ENCODE results near the gene DCHS1. TPM values are rescaled to one million over a fixed set of nuclear protein-coding genes. Genes with fewer than 3 reads are reported as not detected.

The DCHS1 gene
- total and polyA plus RNA-seq, 2 experiments from 2014 or later: 8.0 to 15.2 TPM

DNA sequence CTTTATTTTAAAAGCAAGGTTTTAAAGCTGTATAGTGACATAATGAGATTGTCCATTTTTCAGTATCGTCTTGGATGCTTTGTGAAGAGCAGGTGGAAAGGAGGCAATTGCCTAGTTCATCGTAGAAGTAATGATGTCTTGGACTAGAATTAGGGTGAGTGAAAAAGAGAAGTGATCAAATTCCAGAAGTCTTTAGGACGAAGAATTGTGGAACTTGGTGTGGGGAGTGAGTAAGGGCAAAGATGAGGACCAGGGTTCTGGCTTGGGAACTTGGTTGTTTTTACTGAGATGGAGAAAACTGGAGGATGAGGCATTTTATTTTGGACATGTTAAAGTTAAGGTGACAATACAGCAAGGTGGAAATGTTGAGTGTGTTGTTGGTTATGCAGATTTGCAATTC lies 50.8 kb downstream of the DCHS1 start:
- Histone ChIP-seq H3K9me3 (ENCODE audit: low read depth) (no peaks in the 10 kb centered on the region), H3K79me2 (peaks cover 82% of the 10 kb centered on the region), H3K4me1 (ENCODE audit: insufficient read depth) (peaks cover 39% of the 10 kb centered on the region), H3K9me2 (replicated peaks; ENCODE audit: insufficient read depth) (no peaks in the 10 kb centered on the region), H3K4me2 (peak overlapping the region; percentile 87), H4K20me1 (ENCODE audit: insufficient read depth, poor library complexity, severe bottlenecking) (no peaks in the 10 kb centered on the region), H3K27me3 (no peaks in the 10 kb centered on the region), H3K27ac (peak overlapping the region; percentile 98), H3K4me3 (peak overlapping the region; percentile 80), H3K36me3 (replicated peaks; ENCODE audit: insufficient read depth, low read depth) (no peaks in the 10 kb centered on the region), H2AFZ (no peak overlapping the region)
- 53% methylated on average over 3 of the region's 3 CpGs for WGBS (ENCODE audit: low lambda C conversion rate, missing lambda C conversion rate)
- no peak for DNase-seq (ENCODE audit: low spot score)
- TF ChIP-seq, protein P1, sequence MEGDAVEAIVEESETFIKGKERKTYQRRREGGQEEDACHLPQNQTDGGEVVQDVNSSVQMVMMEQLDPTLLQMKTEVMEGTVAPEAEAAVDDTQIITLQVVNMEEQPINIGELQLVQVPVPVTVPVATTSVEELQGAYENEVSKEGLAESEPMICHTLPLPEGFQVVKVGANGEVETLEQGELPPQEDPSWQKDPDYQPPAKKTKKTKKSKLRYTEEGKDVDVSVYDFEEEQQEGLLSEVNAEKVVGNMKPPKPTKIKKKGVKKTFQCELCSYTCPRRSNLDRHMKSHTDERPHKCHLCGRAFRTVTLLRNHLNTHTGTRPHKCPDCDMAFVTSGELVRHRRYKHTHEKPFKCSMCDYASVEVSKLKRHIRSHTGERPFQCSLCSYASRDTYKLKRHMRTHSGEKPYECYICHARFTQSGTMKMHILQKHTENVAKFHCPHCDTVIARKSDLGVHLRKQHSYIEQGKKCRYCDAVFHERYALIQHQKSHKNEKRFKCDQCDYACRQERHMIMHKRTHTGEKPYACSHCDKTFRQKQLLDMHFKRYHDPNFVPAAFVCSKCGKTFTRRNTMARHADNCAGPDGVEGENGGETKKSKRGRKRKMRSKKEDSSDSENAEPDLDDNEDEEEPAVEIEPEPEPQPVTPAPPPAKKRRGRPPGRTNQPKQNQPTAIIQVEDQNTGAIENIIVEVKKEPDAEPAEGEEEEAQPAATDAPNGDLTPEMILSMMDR (IDR thresholded peaks at IDR 0.05; ENCODE audit: poor library complexity): no peak
- no peak for TF ChIP-seq EZH2 (IDR thresholded peaks at IDR 0.05; ENCODE audit: borderline replicate concordance)
- no peak for TF ChIP-seq EZH2phosphoT487 (IDR thresholded peaks at IDR 0.05; ENCODE audit: low read depth, severe bottlenecking, unreplicated experiment)

DNA sequence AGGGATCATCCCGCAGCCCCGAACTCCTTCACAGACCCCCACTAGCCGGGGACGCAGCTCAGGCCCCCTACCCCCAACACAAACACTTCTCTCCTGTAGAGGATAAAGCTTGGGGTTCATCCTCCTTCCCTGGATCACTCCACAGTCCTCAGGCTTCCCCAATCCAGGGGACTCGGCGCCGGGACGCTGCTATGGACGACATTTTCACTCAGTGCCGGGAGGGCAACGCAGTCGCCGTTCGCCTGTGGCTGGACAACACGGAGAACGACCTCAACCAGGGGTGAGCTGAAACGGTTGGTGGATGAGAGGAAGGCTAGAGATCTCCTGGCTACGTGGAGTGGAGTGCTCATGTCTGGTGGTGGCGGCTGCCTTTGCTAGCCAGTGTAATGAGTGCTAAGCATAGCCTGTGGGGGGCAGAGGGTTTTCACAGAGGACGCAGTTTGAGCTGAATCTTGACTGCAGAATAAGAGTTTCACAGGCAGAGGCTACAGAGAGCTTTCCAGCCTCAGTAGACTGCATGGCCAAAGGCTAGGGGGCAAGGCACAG lies 51.5 kb downstream of the DCHS1 start:
- Histone ChIP-seq H3K4me1 (ENCODE audit: insufficient read depth) (peaks cover 39% of the 10 kb centered on the region), H3K27me3 (no peaks in the 10 kb centered on the region), H3K4me3 (peak overlapping the region; percentile 80)

DNA sequence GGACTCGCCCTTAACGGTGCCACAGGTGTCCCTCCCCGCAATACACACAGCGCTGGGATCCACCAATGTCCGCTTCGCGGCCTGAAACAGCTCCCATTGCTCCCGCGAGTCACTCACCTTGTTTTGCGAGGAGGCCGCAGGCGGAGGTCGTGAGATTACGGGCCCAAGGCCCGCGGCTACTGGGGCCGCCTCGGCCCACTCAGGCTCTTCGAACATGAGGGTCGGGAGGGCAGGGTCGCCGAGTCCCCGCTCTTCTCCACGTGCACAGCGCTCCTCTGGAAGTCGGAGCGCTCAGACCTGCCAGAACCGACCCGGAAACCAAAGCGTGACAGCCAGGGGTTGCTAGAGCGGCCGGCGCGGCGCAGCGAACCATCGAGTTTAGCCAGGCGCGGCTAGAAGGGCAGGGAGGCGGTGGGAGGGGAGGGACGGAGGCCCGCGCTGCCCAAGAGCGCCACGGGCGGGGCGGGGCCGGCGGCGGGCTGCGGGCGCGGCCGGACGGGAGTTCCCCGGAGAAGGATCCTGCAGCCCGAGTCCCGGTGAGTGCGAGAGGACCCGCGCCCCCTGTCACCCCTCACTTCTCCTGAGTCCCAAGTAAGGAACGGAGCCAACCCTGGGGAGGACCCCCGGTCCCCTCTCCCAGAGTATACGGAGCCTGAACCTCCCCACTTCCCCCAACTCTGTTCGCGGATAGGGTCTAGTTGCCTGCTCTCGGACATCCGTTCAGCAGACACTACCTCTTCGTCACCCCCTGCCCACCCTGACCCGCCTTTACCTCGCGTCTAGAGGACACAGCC lies 52.1 kb downstream of the DCHS1 start, which contains the start of the genes ILK and RRP8:
TSS of gene ILK (plus strand) at position 488 of the 794 bp plus-strand sequence. CDS start 498 bp downstream, outside the sequence.
TSS of gene RRP8 (minus strand) at position 330 of the 794 bp plus-strand sequence. CDS start at position 216, 114 bp downstream.
- Histone ChIP-seq H2AFZ (peak within 1 kb of the TSS; percentile 72), H3K79me2 (peaks cover 80% of the 10 kb centered on the region), H3K27ac (peak within 1 kb of the TSS; percentile 98), H3K4me2 (peak within 1 kb of the TSS; percentile 96), H3K4me3 (peak within 1 kb of the TSS; percentile 80), H3K9me3 (ENCODE audit: low read depth) (no peaks in the 10 kb centered on the region), H4K20me1 (ENCODE audit: insufficient read depth, poor library complexity, severe bottlenecking) (no peaks in the 10 kb centered on the region), H3K9me2 (replicated peaks; ENCODE audit: insufficient read depth) (no peaks in the 10 kb centered on the region), H3K4me1 (ENCODE audit: insufficient read depth) (peaks cover 42% of the 10 kb centered on the region), H3K27me3 (no peaks in the 10 kb centered on the region), H3K36me3 (replicated peaks; ENCODE audit: insufficient read depth, low read depth) (no peaks in the 10 kb centered on the region)
- TF ChIP-seq, protein P1 (IDR thresholded peaks at IDR 0.05; ENCODE audit: poor library complexity): peak; percentile 12
- no peak for TF ChIP-seq EZH2phosphoT487 (IDR thresholded peaks at IDR 0.05; ENCODE audit: low read depth, severe bottlenecking, unreplicated experiment)
- TF ChIP-seq EZH2 (IDR thresholded peaks at IDR 0.05; ENCODE audit: borderline replicate concordance): no peak
- under 1% methylated on average over 52 of the region's 72 CpGs for WGBS (ENCODE audit: low lambda C conversion rate, missing lambda C conversion rate)
- peak; percentile 97 for DNase-seq (ENCODE audit: low spot score)

More for the DNA sequence above, 51.5 kb downstream of the DCHS1 start:
- Histone ChIP-seq H2AFZ (peak overlapping the region; percentile 70), H3K4me2 (peak overlapping the region; percentile 87), H3K9me3 (ENCODE audit: low read depth) (no peaks in the 10 kb centered on the region), H3K79me2 (peaks cover 83% of the 10 kb centered on the region), H3K36me3 (replicated peaks; ENCODE audit: insufficient read depth, low read depth) (no peaks in the 10 kb centered on the region), H3K9me2 (replicated peaks; ENCODE audit: insufficient read depth) (no peaks in the 10 kb centered on the region), H3K27ac (peak overlapping the region; percentile 98), H4K20me1 (ENCODE audit: insufficient read depth, poor library complexity, severe bottlenecking) (no peaks in the 10 kb centered on the region)
- DNase-seq (ENCODE audit: low spot score): peak; percentile 79
- no peak for TF ChIP-seq EZH2 (IDR thresholded peaks at IDR 0.05; ENCODE audit: borderline replicate concordance)
- TF ChIP-seq, protein P1 (IDR thresholded peaks at IDR 0.05; ENCODE audit: poor library complexity): peak; percentile 28
- TF ChIP-seq EZH2phosphoT487 (IDR thresholded peaks at IDR 0.05; ENCODE audit: low read depth, severe bottlenecking, unreplicated experiment): no peak
- under 1% methylated on average over 20 of the region's 20 CpGs for whole genome bisulfite sequencing (ENCODE audit: low lambda C conversion rate, missing lambda C conversion rate)

Measured in hepatocyte (in vitro differentiated cells).